SK-N-SH (cell line): ENCODE measurements around the gene CFC1.
"Not testable (repeated sequence)": the region's sequence is repeated elsewhere in the genome, so short reads cannot be mapped to it uniquely, and the experiment has no call there.

Source experiments
- CHD2 ChIP-seq: fragments of 150-350 bp; IDR thresholded peaks from 2 replicates; pipeline ENCODE4 v1.6.1; 2018; ENCODE audit warnings: low read length; ENCODE audit not compliant: partially characterized antibody
- CTCF ChIP-seq: fragments of 200-600 bp; sonication (generic); IDR thresholded peaks from 2 replicates; pipeline ENCODE4 v1.6.1; 2017; ENCODE audit warnings: antibody characterized with exemption, mild to moderate bottlenecking, moderate library complexity
- EP300 ChIP-seq, 2 experiments: IDR thresholded peaks; 2 replicates each; pipeline versions ENCODE4 v1.4.0 to v1.6.1; 2012; ENCODE audit warnings: borderline replicate concordance in 1 of 2, low read depth in 1 of 2, low read length in 1 of 2
- FOXM1 ChIP-seq: IDR thresholded peaks from 2 replicates; pipeline ENCODE4 v1.4.0; 2012; ENCODE audit warnings: low read depth, mild to moderate bottlenecking
- GABPA ChIP-seq: IDR thresholded peaks from 2 replicates; pipeline ENCODE4 v1.4.0; 2012; ENCODE audit warnings: low read depth, mild to moderate bottlenecking
- MAX ChIP-seq: IDR thresholded peaks from 2 replicates; pipeline ENCODE4 v1.4.0; 2012; ENCODE audit warnings: low read depth
- NRF1 ChIP-seq: IDR thresholded peaks from 2 replicates; pipeline ENCODE4 v1.6.1; 2012; ENCODE audit warnings: low read depth, mild to moderate bottlenecking, low read length
- POLR2AphosphoS5 ChIP-seq: IDR thresholded peaks from 2 replicates; pipeline ENCODE4 v1.6.1; 2012; ENCODE audit warnings: low read depth, low read length
- RAD21 ChIP-seq: IDR thresholded peaks from 2 replicates; pipeline ENCODE4 v1.6.1; 2012; ENCODE audit warnings: mild to moderate bottlenecking, low read length
- REST ChIP-seq: IDR thresholded peaks from 2 replicates; pipeline ENCODE4 v1.6.1; 2012; ENCODE audit warnings: mild to moderate bottlenecking, low read depth, low read length, moderate library complexity
- RFX5 ChIP-seq: IDR thresholded peaks from 2 replicates; pipeline ENCODE4 v1.6.1; 2012; ENCODE audit warnings: mild to moderate bottlenecking, improper control_type of control experiment, low read length
- SIN3A ChIP-seq: IDR thresholded peaks from 2 replicates; pipeline ENCODE4 v1.6.1; 2012; ENCODE audit warnings: low read depth, mild to moderate bottlenecking, low read length, moderate library complexity, borderline replicate concordance
- TAF1 ChIP-seq: IDR thresholded peaks from 2 replicates; pipeline ENCODE4 v1.6.1; 2012; ENCODE audit warnings: low read depth, mild to moderate bottlenecking, low read length, moderate library complexity, borderline replicate concordance
- YY1 ChIP-seq: IDR thresholded peaks from 2 replicates; pipeline ENCODE4 v1.4.0; 2012; ENCODE audit warnings: low read depth, mild to moderate bottlenecking

DNA sequence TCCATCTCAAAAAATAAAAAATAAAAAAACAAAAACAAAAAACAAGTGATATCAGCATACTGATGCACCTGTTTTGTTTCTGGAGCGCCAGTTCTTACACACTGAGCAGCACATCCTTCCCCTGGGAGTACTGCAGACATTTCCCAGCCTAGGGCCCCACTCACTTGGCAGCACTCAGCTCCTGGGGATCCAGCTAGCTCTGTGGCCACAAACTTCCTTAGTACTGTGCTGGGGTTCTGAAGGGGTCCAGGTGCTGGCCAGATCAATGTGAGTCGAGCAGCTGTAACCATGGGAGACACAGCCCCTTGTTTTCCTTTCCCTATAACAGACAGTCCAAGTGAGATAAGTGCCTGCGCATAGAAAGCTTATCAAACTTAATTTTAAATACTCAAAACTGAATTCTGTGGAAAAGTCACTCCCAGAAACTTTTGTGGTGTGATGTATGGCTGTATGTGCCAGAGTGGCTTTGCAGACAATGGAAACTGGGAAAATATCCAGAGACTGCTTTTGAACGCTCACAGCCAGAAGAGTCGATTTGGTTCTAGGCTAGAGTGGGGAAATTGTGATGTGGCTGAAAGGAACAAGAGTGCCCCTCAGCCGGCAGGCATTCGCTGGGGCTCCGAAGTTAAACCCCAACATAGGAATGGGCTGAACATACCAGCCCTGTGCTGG, 9.1 kb downstream of the CFC1 start:
- TF ChIP-seq CTCF; GABPA; TAF1; FOXM1; CHD2; REST; POLR2AphosphoS5; EP300 (IDR thresholded peaks at IDR 0.05; ENCODE audit: borderline replicate concordance in 1 of 2, low read depth in 1 of 2, low read length in 1 of 2); MAX; NRF1; YY1; SIN3A; RFX5; RAD21: not testable (repeated sequence)
